ENCODE measurements around the gene MTURN.

GRCh38 chr7:30160329-30160728 is 25.5 kb downstream of the MTURN start:
- TF ChIP-seq, protein P1, sequence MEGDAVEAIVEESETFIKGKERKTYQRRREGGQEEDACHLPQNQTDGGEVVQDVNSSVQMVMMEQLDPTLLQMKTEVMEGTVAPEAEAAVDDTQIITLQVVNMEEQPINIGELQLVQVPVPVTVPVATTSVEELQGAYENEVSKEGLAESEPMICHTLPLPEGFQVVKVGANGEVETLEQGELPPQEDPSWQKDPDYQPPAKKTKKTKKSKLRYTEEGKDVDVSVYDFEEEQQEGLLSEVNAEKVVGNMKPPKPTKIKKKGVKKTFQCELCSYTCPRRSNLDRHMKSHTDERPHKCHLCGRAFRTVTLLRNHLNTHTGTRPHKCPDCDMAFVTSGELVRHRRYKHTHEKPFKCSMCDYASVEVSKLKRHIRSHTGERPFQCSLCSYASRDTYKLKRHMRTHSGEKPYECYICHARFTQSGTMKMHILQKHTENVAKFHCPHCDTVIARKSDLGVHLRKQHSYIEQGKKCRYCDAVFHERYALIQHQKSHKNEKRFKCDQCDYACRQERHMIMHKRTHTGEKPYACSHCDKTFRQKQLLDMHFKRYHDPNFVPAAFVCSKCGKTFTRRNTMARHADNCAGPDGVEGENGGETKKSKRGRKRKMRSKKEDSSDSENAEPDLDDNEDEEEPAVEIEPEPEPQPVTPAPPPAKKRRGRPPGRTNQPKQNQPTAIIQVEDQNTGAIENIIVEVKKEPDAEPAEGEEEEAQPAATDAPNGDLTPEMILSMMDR (optimal IDR thresholded peaks at IDR 0.05 in 1 of 3, IDR thresholded peaks at IDR 0.05 in 1 of 3, conservative IDR thresholded peaks at IDR 0.05 in 1 of 3; ENCODE audit: extremely low read depth in 1 of 3, insufficient read depth in 2 of 3, low read length in 3 of 3) = no peak
- TF ChIP-seq EZH2 (IDR thresholded peaks at IDR 0.05; ENCODE audit: low read length) = no peak
